Activated naive CD8-positive, alpha-beta T cell treated with anti-CD3 and anti-CD28 coated beads, Interleukin-2, amount 50 U/mL, for 24 hours (primary cell): ENCODE measurements around the gene LHFPL6.

Experiments used
- ATAC-seq: fragments of 150-1000 bp; cut with Tn5 transposase; one replicate; pipeline ENCODE4 v1.10.0; 2021
- DNase-seq: peaks from one replicate; pipeline ENCODE4 v3.0.0; 2021
- H3K27ac Mint-ChIP-seq: one replicate; pipeline ENCODE4 v1.8.0; 2021; ENCODE audit warnings: mild to moderate bottlenecking, mixed read lengths
- H3K27me3 Mint-ChIP-seq: one replicate; pipeline ENCODE4 v1.8.0; 2021; ENCODE audit warnings: mixed read lengths
- H3K36me3 Mint-ChIP-seq: one replicate; pipeline ENCODE4 v1.8.0; 2021; ENCODE audit warnings: low read depth, mixed read lengths
- H3K4me1 Mint-ChIP-seq: one replicate; pipeline ENCODE4 v1.8.0; 2021; ENCODE audit warnings: mixed read lengths
- H3K4me3 Mint-ChIP-seq: one replicate; pipeline ENCODE4 v1.8.0; 2021; ENCODE audit warnings: mild to moderate bottlenecking, moderate library complexity, mixed read lengths
- H3K9me3 Mint-ChIP-seq: one replicate; pipeline ENCODE4 v1.8.0; 2021; ENCODE audit warnings: mixed read lengths

Gene LHFPL6

DNA sequence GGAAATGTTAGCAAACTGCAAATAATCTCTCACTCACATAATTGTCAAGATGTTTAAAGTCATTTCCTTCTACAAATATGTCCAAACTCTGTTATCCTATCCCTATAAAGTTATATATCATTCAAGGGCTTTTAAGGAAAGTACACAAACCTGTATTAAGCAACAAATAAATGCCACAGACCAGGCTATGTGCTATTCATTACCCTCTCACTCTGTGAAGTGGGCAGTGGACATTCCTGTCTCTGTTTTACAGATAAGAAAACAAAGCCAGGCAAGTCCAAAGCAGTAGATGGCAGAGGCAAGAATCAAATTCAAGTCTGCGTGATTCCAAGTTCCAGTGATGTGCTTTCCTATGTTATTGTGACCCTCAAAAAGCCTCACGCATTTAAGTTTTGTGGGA is 140.6 kb downstream of the LHFPL6 start:
- H3K27me3 Mint-ChIP-seq, result peaks cover 7% of the 10 kb centered on the region
- H3K4me1 Mint-ChIP-seq, result no peaks in the 10 kb centered on the region
- no peak for ATAC-seq
- H3K4me3 Mint-ChIP-seq, result no peak overlapping the region
- no peak for DNase-seq
- H3K36me3 Mint-ChIP-seq, result no peaks in the 10 kb centered on the region
- H3K27ac Mint-ChIP-seq, result no peak overlapping the region
- H3K9me3 Mint-ChIP-seq, result no peaks in the 10 kb centered on the region

DNA sequence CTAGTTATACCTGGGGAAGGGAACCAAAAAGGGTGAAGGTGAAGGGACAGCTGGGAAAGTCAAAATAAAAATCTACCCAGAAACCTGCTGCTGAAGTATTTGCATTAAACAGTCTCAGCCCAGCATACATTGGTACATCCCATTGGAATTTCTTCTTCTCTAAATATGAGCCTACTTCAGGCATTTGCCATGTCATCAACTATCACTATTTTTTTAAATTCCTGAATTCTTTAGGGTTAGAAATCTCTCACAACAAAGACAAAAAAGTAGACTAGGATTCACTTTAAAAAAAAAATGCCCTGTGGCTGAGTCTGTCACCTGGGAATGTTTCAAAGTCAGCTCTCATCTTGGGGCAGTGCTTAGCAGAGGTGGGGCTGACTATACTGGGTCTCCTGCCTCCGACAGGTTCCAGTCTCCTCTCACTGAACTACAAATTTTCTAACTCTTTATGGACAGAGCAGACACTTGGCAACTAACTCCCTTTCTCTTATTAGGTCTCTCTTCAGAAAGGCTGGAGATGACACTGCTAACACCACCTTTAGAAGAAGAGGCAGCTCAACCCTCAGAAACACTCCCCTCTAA is 141.2 kb downstream of the LHFPL6 start:
- H3K4me3 Mint-ChIP-seq, result no peak overlapping the region
- no peak for ATAC-seq
- no peaks in the 10 kb centered on the region for H3K36me3 Mint-ChIP-seq

DNA sequence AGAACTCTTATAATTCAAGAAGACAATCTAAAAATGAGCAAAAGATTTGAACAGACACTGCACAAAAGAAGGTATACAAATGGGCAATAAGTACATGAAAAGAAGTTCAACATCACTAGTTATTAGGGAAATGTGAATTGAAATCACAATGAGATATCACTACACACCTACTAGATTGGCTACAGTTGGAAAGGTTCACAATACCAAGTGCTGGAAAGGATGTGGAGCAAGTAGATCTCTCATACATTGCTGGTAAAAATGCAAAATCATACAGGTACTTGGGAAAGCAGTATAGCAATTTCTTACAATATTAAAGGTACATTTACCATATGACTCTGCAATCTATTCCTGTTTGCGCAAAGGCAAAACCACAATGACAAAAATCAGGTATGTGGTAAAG is 145.7 kb downstream of the LHFPL6 start:
- H3K4me1 Mint-ChIP-seq, result no peaks in the 10 kb centered on the region
- no peaks in the 10 kb centered on the region for H3K36me3 Mint-ChIP-seq
- no peak for DNase-seq
- no peak overlapping the region for H3K4me3 Mint-ChIP-seq
- H3K27me3 Mint-ChIP-seq, result peaks cover 7% of the 10 kb centered on the region
- no peak overlapping the region for H3K27ac Mint-ChIP-seq
- no peak for ATAC-seq
- no peaks in the 10 kb centered on the region for H3K9me3 Mint-ChIP-seq

More for the DNA sequence above, 141.2 kb downstream of the LHFPL6 start:
- no peak for DNase-seq
- Mint-ChIP-seq H3K4me1 (no peaks in the 10 kb centered on the region), H3K27me3 (peaks cover 4% of the 10 kb centered on the region), H3K9me3 (no peaks in the 10 kb centered on the region), H3K27ac (no peak overlapping the region)

DNA sequence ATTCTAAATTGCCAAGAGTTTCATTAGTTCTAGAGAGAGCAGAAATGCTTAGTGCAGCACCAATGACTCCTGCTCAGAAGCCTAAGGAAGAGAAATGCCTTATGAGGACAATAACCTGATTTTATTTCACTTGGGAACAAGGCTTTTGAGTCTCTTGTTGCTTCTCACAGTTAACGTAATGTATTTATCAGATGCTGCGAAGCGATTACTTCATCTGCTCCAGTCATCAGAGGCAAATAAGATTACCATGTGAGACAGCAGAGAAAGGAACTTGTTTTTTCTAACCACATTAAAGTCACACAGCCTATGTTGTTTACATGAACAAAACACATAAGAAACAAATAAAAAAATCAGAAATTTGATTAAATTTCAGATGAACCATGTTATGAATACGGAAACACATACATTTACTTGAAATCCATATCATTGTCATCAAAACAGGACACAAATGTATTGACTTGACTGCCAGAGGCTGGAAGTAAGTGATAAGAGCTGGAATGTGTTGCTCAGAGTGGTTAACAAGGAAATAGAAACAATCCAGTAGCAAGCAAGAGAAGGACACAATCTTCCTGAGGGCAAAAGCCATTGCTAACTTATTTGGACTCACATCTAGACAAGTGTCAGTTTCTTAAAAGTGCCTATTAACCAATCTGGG is 147.3 kb downstream of the LHFPL6 start:
- peaks cover 6% of the 10 kb centered on the region for H3K4me1 Mint-ChIP-seq
- no peak overlapping the region for H3K4me3 Mint-ChIP-seq
- no peaks in the 10 kb centered on the region for H3K36me3 Mint-ChIP-seq
- no peaks in the 10 kb centered on the region for H3K9me3 Mint-ChIP-seq
- H3K27me3 Mint-ChIP-seq, result peaks cover 7% of the 10 kb centered on the region
- ATAC-seq, result no peak
- DNase-seq, result no peak
- no peak overlapping the region for H3K27ac Mint-ChIP-seq

DNA sequence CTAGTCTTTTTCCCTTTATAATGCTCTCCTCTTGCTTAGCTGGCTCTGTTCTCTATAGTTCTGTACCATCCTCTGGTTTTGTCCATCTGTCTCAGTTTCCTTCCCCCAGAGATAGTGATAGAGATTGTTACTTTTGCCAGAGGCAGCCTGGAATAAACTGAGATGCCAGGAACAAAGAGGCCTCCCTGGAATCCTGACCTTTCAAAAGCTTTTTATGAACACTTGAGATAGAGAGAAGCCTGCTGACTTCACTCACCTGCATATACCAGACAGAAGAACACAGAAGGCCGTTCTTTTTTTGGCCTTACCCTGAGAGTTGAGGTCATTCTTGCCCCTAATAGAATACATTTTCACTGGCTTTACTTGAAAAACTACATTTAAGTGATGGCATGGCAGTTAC is 150.2 kb downstream of the LHFPL6 start:
- Mint-ChIP-seq H3K4me1 (peaks cover 6% of the 10 kb centered on the region), H3K36me3 (no peaks in the 10 kb centered on the region), H3K9me3 (no peaks in the 10 kb centered on the region), H3K27ac (no peak overlapping the region), H3K4me3 (no peak overlapping the region), H3K27me3 (peaks cover 3% of the 10 kb centered on the region)
- DNase-seq, result no peak
- no peak for ATAC-seq

DNA sequence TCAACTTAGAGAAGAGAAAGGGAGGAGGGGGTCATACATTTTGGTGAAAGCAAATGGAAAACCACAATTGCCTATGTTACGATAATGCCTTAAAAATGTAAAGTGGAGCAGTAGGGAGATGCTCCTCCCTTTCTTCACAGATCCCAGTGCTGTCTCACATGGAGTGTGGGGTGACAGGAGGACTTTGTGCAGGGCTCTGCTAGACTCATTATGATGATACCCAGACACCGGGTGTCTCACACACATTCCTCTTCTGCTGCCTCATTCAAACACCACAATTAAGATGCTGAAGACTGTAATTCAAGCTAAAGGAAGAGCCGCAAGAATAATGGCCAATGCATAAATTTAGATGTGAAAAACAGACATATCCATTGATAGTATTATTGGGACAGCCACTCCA is 150.6 kb downstream of the LHFPL6 start:
- H3K36me3 Mint-ChIP-seq, result no peaks in the 10 kb centered on the region
- H3K9me3 Mint-ChIP-seq, result no peaks in the 10 kb centered on the region
- ATAC-seq (no peak), DNase-seq (no peak)
- no peak overlapping the region for H3K27ac Mint-ChIP-seq
- peaks cover 6% of the 10 kb centered on the region for H3K4me1 Mint-ChIP-seq
- H3K4me3 Mint-ChIP-seq, result no peak overlapping the region
- peaks cover 3% of the 10 kb centered on the region for H3K27me3 Mint-ChIP-seq

DNA sequence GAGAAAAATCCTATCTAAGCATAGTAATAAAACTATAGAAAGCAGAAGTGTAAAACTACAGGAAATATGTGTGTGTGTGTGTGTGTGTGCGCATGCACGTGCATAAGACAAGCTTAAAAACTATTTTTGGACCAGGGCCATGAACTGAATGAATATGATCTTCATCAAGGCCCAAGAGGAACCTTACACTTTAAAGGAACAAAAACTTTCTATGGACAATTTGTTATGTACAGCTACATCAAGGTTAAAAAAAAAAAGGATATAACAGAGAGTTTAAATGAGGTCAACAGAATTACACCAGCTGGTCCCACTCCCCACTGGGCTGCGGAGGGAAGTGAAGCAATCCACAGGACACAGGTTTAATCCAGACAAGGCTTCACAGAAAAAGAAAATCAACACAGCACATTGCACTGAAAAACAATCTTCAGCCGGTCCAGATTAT is 151.1 kb downstream of the LHFPL6 start:
- H3K9me3 Mint-ChIP-seq, result no peaks in the 10 kb centered on the region
- no peaks in the 10 kb centered on the region for H3K36me3 Mint-ChIP-seq
- no peak overlapping the region for H3K4me3 Mint-ChIP-seq
- H3K27ac Mint-ChIP-seq, result no peak overlapping the region
- H3K4me1 Mint-ChIP-seq, result peaks cover 6% of the 10 kb centered on the region
- no peak for DNase-seq
- peaks cover 3% of the 10 kb centered on the region for H3K27me3 Mint-ChIP-seq
- ATAC-seq, result no peak

DNA sequence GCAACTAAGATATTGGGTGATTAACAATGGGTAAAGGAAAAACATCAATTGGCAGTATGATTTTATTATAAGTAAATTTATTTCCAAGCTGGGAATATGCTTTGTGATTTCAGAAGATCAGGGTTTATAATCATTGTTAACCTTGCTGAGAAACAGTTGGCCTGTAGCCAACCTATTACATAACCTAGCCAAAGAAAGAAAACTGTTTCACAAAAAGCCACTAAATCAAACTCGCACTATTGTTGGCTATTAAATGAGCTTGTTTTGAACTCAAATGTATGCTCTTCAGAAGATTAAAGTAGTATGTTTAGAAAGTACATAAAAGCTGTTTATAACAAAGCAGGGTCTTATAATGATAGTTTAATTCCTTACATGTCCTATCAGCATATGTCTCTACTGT is 151.7 kb downstream of the LHFPL6 start:
- H3K27me3 Mint-ChIP-seq, result peaks cover 3% of the 10 kb centered on the region
- H3K4me1 Mint-ChIP-seq, result peaks cover 6% of the 10 kb centered on the region
- H3K27ac Mint-ChIP-seq, result no peak overlapping the region
- DNase-seq (no peak), ATAC-seq (no peak)
- no peak overlapping the region for H3K4me3 Mint-ChIP-seq
- H3K36me3 Mint-ChIP-seq, result no peaks in the 10 kb centered on the region
- no peaks in the 10 kb centered on the region for H3K9me3 Mint-ChIP-seq

DNA sequence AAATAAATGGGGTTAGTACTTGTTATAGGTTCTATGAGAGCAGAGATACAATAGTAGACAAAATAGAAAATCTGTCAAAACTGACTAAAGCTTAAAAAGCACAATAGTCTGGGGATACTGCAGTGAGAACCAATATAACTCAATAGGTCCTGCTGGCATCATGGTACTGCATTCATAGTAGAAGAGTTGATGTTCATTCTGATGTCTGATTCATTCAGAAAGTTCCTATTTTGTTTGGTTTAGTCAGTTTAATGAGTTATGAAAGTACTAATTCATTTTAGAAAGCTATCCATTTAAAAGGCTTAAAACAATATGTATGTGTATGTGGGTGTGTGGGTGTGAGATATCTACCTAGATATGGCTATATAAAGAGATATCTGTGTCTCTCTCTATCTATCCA is 152.8 kb downstream of the LHFPL6 start:
- ATAC-seq (no peak), DNase-seq (no peak)
- Mint-ChIP-seq H3K4me1 (peaks cover 6% of the 10 kb centered on the region), H3K27ac (no peak overlapping the region), H3K4me3 (no peak overlapping the region), H3K27me3 (peaks cover 3% of the 10 kb centered on the region), H3K9me3 (no peaks in the 10 kb centered on the region), H3K36me3 (no peaks in the 10 kb centered on the region)

DNA sequence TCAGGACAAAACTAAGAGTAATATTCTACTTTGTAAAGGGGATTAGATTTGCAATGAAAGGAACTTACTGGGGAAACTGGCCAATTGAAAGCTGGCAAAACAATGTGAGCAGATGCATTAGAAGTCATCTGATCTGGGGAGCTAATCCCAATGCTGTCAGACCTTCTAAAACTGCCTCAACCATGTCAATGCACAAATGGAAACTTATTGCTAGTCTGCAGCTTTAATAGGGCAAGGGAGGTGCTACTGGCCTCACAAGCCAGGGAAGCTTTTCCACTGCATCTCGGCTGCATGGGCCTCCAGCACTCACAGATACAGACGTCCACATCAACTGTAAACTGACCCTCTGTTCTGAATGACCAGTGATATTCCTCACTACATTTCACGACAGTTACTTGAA is 154.2 kb downstream of the LHFPL6 start:
- Mint-ChIP-seq H3K27ac (no peak overlapping the region), H3K36me3 (no peaks in the 10 kb centered on the region), H3K4me1 (peaks cover 6% of the 10 kb centered on the region), H3K27me3 (no peaks in the 10 kb centered on the region), H3K4me3 (no peak overlapping the region), H3K9me3 (no peaks in the 10 kb centered on the region)
- ATAC-seq, result no peak
- DNase-seq, result no peak

DNA sequence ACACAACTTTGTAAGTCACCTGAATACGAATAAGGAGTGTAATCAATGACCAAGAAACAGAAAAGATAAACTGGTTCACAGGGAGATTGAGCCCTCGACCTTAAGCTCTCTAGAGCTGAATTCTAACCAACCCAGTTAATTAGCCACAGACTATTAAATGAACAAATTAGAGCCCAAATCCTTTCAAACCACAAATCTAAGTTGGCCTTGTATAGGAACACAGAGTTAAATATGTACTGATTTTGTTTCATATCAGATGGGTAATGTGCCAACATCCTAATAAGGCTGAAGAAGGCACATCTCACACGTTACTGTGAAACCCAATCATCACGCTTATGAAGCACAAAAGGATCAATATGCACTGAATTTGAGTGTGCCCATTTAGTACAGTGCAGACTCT is 156.1 kb downstream of the LHFPL6 start:
- Mint-ChIP-seq H3K27ac (no peak overlapping the region), H3K4me1 (peaks cover 3% of the 10 kb centered on the region), H3K36me3 (no peaks in the 10 kb centered on the region), H3K27me3 (no peaks in the 10 kb centered on the region), H3K9me3 (no peaks in the 10 kb centered on the region), H3K4me3 (no peak overlapping the region)
- DNase-seq (no peak), ATAC-seq (no peak)

DNA sequence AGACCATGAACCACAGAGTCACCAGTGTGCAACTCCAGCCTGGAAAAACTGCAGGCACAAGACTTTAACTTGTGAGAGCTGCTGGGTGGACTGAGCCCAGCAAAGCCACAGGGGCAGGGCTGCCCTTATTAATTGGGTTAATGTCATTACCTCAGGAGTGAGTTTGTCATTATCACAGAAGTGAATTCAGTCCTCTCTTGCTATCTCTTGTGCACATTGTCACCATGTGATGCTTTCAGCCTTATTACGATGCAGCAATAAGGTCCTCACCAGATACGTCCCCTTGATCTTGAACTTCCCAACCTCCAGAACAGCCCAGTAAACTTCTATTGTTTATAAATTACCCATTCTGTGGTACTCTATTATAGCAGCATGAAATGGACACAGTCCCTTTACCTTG is 158.1 kb downstream of the LHFPL6 start:
- no peak for ATAC-seq
- no peak for DNase-seq
- no peak overlapping the region for H3K4me3 Mint-ChIP-seq
- H3K36me3 Mint-ChIP-seq, result no peaks in the 10 kb centered on the region
- peaks cover 3% of the 10 kb centered on the region for H3K9me3 Mint-ChIP-seq
- H3K27ac Mint-ChIP-seq, result no peak overlapping the region
- H3K27me3 Mint-ChIP-seq, result no peaks in the 10 kb centered on the region
- H3K4me1 Mint-ChIP-seq, result no peaks in the 10 kb centered on the region

DNA sequence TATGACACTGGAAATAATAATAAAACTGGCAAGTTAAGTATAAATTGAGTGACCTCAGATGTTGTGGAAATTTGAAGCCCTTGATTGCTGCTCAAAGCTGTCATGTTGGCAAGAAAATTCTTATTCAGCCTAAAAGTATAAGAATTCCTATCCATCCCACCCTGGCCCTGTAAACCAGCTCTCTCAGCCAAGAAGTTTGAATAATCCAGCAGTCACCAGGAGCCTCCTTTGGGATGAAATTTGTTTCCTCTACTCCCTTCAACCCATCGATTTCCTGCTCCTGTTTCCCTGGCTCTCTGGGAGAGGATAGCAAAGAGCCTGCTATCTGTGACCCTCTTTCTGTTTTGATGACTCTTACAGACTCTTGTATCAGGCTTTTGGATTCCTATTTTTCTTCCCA is 169.3 kb downstream of the LHFPL6 start:
- no peak for ATAC-seq
- Mint-ChIP-seq H3K27ac (no peak overlapping the region), H3K36me3 (no peaks in the 10 kb centered on the region), H3K27me3 (peaks cover 14% of the 10 kb centered on the region), H3K4me1 (no peaks in the 10 kb centered on the region), H3K9me3 (no peaks in the 10 kb centered on the region), H3K4me3 (no peak overlapping the region)
- no peak for DNase-seq

DNA sequence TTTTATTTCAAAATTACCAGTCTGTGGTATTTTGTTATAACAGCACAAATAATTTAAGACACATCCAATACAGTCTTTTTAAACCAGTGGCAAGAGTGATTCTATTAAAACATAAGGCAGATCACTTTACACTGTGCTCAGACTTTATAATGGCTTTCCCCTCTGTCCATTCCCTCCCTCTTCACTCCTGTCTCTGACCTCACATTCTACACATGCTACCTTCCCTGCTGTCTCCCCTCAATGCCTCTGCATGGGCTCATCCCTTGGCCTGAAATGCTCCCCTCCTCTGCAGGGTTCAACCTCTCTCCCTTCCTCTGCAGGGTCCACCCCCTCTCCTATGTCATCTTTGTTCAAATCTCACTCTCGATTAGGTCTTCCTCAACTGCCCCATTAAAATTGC is 170.8 kb downstream of the LHFPL6 start:
- ATAC-seq (no peak), DNase-seq (no peak)
- H3K9me3 Mint-ChIP-seq, result no peaks in the 10 kb centered on the region
- no peaks in the 10 kb centered on the region for H3K36me3 Mint-ChIP-seq
- no peaks in the 10 kb centered on the region for H3K4me1 Mint-ChIP-seq
- H3K27ac Mint-ChIP-seq, result no peak overlapping the region
- no peak overlapping the region for H3K4me3 Mint-ChIP-seq
- H3K27me3 Mint-ChIP-seq, result peaks cover 14% of the 10 kb centered on the region

DNA sequence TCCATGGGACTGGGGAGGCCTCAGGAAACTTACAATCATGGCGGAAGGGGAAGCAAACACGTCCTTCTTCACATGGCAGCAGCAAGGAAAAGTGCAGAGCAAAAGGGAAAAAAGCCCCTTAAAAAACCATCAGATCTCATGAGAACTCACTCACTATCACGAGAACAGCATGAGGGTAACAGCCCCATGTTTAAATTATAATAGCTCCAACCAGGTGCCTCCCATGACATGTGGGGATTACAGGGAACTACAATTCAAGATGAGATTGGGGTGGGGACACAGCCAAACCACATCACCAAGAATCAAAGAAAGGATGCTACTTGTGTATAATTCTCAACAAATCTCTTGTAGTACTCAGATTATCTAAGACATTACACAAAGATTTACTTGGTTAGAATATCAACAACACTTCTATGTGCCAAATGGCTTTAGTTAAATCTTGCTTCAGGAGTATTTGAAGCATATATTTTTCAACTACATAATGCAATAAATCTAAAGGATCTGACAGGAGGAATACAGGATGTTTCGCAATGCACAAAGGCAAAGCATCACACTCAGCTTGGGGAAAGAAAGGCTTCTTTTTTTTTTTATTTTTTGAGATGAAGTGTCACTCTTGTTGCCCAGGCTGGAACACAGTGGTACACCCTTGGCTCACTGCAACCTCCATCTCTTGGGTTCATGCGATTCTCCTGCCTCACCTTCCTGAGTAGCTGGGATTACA is 180.0 kb downstream of the LHFPL6 start:
- ATAC-seq, result no peak
- no peaks in the 10 kb centered on the region for H3K9me3 Mint-ChIP-seq
- DNase-seq, result no peak
- H3K27me3 Mint-ChIP-seq, result peaks cover 12% of the 10 kb centered on the region
- no peaks in the 10 kb centered on the region for H3K4me1 Mint-ChIP-seq
- H3K27ac Mint-ChIP-seq, result no peak overlapping the region
- H3K36me3 Mint-ChIP-seq, result no peaks in the 10 kb centered on the region
- H3K4me3 Mint-ChIP-seq, result no peak overlapping the region
